IMR-90 (cell line): ENCODE data around the gene TREM1. TPM values are rescaled to one million over a fixed set of nuclear protein-coding genes. Genes with fewer than 3 reads are reported as not detected.

Experiments used
- ATAC-seq: fragments of 200-7000 bp; cut with Tn5 transposase; 2 replicates; pipeline ENCODE4 v1.9.1; 2020; ENCODE audit warnings: low read depth, mild to moderate bottlenecking, moderate library complexity
- BruUV-seq: library from RNA; stranded (reverse); fragments of 400-500 nt; replicated peaks from 2 replicates; lab custom pipeline; 2021; lab: Mats Ljungman, UMichigan
- CTCF ChIA-PET: fragments of 300-600 bp; formaldehyde crosslinking; extraction: SDS; loops from one replicate; lab custom pipeline; 2021; ENCODE audit warnings: antibody characterized with exemption; lab: Yijun Ruan, JAX
- POLR2A ChIA-PET: fragments of 300-600 bp; sonication (Branson Sonifier 250); formaldehyde crosslinking; loops from one replicate; lab custom pipeline; 2022; ENCODE audit warnings: antibody characterized with exemption; ENCODE audit not compliant: unreplicated experiment; lab: Charles Lee
- DNase-seq: peaks from one replicate; pipeline ENCODE4 v3.0.0; 2013
- H2AFZ ChIP-seq: replicated peaks from 2 replicates; pipeline ENCODE3; 2013; ENCODE audit warnings: low read length, mild to moderate bottlenecking; ENCODE audit not compliant: poor library complexity
- H2AK5ac ChIP-seq: 2 replicates; pipeline ENCODE4 v1.6.1; 2013; ENCODE audit warnings: low read depth, low read length, inconsistent platforms
- H2AK9ac ChIP-seq: replicated peaks from 2 replicates; pipeline ENCODE3; 2013; ENCODE audit warnings: mild to moderate bottlenecking, low read depth, low read length, moderate library complexity; ENCODE audit not compliant: poor library complexity
- H2BK120ac ChIP-seq: 2 replicates; pipeline ENCODE4 v1.6.1; 2013; ENCODE audit warnings: low read depth, low read length, inconsistent platforms
- H2BK15ac ChIP-seq: 3 replicates; pipeline ENCODE4 v1.6.1; 2013; ENCODE audit warnings: low read depth, low read length, inconsistent platforms
- H2BK20ac ChIP-seq: 2 replicates; pipeline ENCODE4 v1.6.1; 2013; ENCODE audit warnings: low read depth, mild to moderate bottlenecking, inconsistent platforms, low read length, moderate library complexity
- H2BK5ac ChIP-seq: 2 replicates; pipeline ENCODE4 v1.6.1; 2013; ENCODE audit warnings: mild to moderate bottlenecking, low read depth, low read length, inconsistent platforms; ENCODE audit not compliant: poor library complexity, severe bottlenecking
- H3K14ac ChIP-seq: replicated peaks from 2 replicates; pipeline ENCODE4 v1.6.1; 2013; ENCODE audit warnings: low read depth, low read length, inconsistent platforms
- H3K18ac ChIP-seq: 2 replicates; pipeline ENCODE4 v1.6.1; 2013; ENCODE audit warnings: low read depth, low read length, control low read depth
- H3K23ac ChIP-seq: 2 replicates; pipeline ENCODE4 v1.6.1; 2013; ENCODE audit warnings: low read depth, low read length, inconsistent platforms
- H3K27ac ChIP-seq: 2 replicates; pipeline ENCODE4 v1.5.1; 2013; ENCODE audit warnings: mild to moderate bottlenecking, control low read depth, low read length; ENCODE audit not compliant: insufficient read depth
- H3K27me3 ChIP-seq: 2 replicates; pipeline ENCODE4 v1.6.1; 2013; ENCODE audit warnings: low read length; ENCODE audit not compliant: control insufficient read depth, insufficient read depth
- H3K36me3 ChIP-seq: 2 replicates; pipeline ENCODE4 v1.6.1; 2013; ENCODE audit warnings: low read length, mixed read lengths; ENCODE audit not compliant: control insufficient read depth, insufficient read depth
- H3K4ac ChIP-seq: 2 replicates; pipeline ENCODE4 v1.6.1; 2013; ENCODE audit warnings: low read depth, low read length, inconsistent platforms
- H3K4me1 ChIP-seq: 2 replicates; pipeline ENCODE4 v1.6.1; 2013; ENCODE audit warnings: low read length, mixed read lengths; ENCODE audit not compliant: control insufficient read depth, insufficient read depth
- H3K4me2 ChIP-seq: 2 replicates; pipeline ENCODE4 v1.6.1; 2013; ENCODE audit warnings: low read depth, mild to moderate bottlenecking, control low read depth, low read length, moderate library complexity
- H3K4me3 ChIP-seq: 2 replicates; pipeline ENCODE4 v1.5.1; 2013; ENCODE audit warnings: low read depth, mild to moderate bottlenecking, control low read depth, low read length, moderate library complexity; ENCODE audit not compliant: insufficient read depth
- H3K56ac ChIP-seq: 2 replicates; pipeline ENCODE4 v1.6.1; 2013; ENCODE audit warnings: low read length, inconsistent platforms; ENCODE audit not compliant: insufficient read depth; ENCODE audit errors: extremely low read depth
- H3K79me1 ChIP-seq, 2 experiments: 2 replicates each; pipeline ENCODE4 v1.6.1; 2013; ENCODE audit warnings: low read length in 2 of 2, inconsistent platforms in 1 of 2, low read depth in 1 of 2
- H3K9ac ChIP-seq: 2 replicates; pipeline ENCODE4 v1.6.1; 2013; ENCODE audit warnings: low read depth, low read length, control low read depth
- H3K9me1 ChIP-seq: 2 replicates; pipeline ENCODE4 v1.6.1; 2013; ENCODE audit warnings: low read length, inconsistent platforms; ENCODE audit not compliant: insufficient read depth
- H3K9me3 ChIP-seq: 2 replicates; pipeline ENCODE4 v1.6.1; 2013; ENCODE audit warnings: low read length; ENCODE audit not compliant: control insufficient read depth, insufficient read depth
- H4K20me1 ChIP-seq: 2 replicates; pipeline ENCODE4 v1.6.1; 2013; ENCODE audit warnings: low read length, inconsistent platforms; ENCODE audit not compliant: insufficient read depth
- H4K5ac ChIP-seq: 2 replicates; pipeline ENCODE4 v1.6.1; 2013; ENCODE audit warnings: mild to moderate bottlenecking, low read depth, low read length, control low read depth
- H4K8ac ChIP-seq, 2 experiments: 2 replicates each; pipeline ENCODE4 v1.6.1; 2013; ENCODE audit warnings: low read depth in 2 of 2, low read length in 2 of 2, control low read depth in 1 of 2, inconsistent platforms in 1 of 2
- H4K91ac ChIP-seq: 2 replicates; pipeline ENCODE4 v1.6.1; 2013; ENCODE audit warnings: low read depth, low read length, inconsistent platforms; ENCODE audit not compliant: insufficient read depth
- BHLHE40 ChIP-seq: fragments of 150-350 bp; IDR thresholded peaks from 2 replicates; pipeline ENCODE4 v1.6.1; 2016; ENCODE audit warnings: mild to moderate bottlenecking, low read depth, low read length
- FOS ChIP-seq: fragments of 150-350 bp; IDR thresholded peaks from 2 replicates; pipeline ENCODE4 v1.6.1; 2016; ENCODE audit warnings: low read depth, low read length
- MAFK ChIP-seq: IDR thresholded peaks from 2 replicates; pipeline ENCODE4 v1.6.1; 2012; ENCODE audit warnings: low read depth, low read length, improper control_type of control experiment
- MAZ ChIP-seq: IDR thresholded peaks from 2 replicates; pipeline ENCODE4 v1.6.1; 2012; ENCODE audit warnings: low read depth, mild to moderate bottlenecking, low read length, improper control_type of control experiment, moderate library complexity, borderline replicate concordance
- MXI1 ChIP-seq: IDR thresholded peaks from 2 replicates; pipeline ENCODE4 v1.6.1; 2012; ENCODE audit warnings: low read depth, mild to moderate bottlenecking, low read length, moderate library complexity, borderline replicate concordance
- NFE2L2 ChIP-seq: fragments of 150-350 bp; IDR thresholded peaks from 2 replicates; pipeline ENCODE4 v1.6.1; 2016; ENCODE audit warnings: low read depth, mild to moderate bottlenecking, low read length
- RAD21 ChIP-seq: IDR thresholded peaks from 2 replicates; pipeline ENCODE4 v1.6.1; 2012; ENCODE audit warnings: low read length, improper control_type of control experiment
- RCOR1 ChIP-seq: IDR thresholded peaks from 2 replicates; pipeline ENCODE4 v1.6.1; 2012; ENCODE audit warnings: mild to moderate bottlenecking, low read length, improper control_type of control experiment; ENCODE audit not compliant: insufficient replicate concordance
- RFX5 ChIP-seq: IDR thresholded peaks from 2 replicates; pipeline ENCODE4 v1.8.0; 2012; ENCODE audit warnings: low read depth, mild to moderate bottlenecking, low read length, moderate library complexity
- SMC3 ChIP-seq: fragments of 150-350 bp; IDR thresholded peaks from 2 replicates; pipeline ENCODE4 v1.6.1; 2016; ENCODE audit warnings: low read depth, mild to moderate bottlenecking, antibody characterized with exemption, low read length, moderate library complexity
- WGBS, 2 experiments: methylation state at CpG; one replicate each; pipeline versions ENCODE4 v1.1.5 to v1.1.7; 2013; ENCODE audit warnings: missing lambda C conversion rate in 2 of 2; ENCODE audit not compliant: insufficient read length in 1 of 2; ENCODE audit errors: extremely low coverage in 2 of 2; 5-methylcytosine and 5-hydroxymethylcytosine counted together
- dilution Hi-C: fragments of 300-500 bp; cut with HindIII; formaldehyde crosslinking; loops from one replicate; pipeline ENCODE4 v1.14.3; 2018; ENCODE audit warnings: low sequenced_read_pairs; ENCODE audit not compliant: unreplicated experiment
- in situ Hi-C: fragments of 300-500 bp; cut with MboI; formaldehyde crosslinking; loops from 3 replicates; pipeline ENCODE4 v1.14.3; 2019; ENCODE audit warnings: low sequenced_read_pairs, inconsistent platforms, mixed read lengths
- intact Hi-C: fragments of 100-400 bp; cut with micrococcal nuclease; formaldehyde crosslinking; loops from 2 replicates; pipeline ENCODE4 v1.10.0; 2022
- polyA plus RNA-seq, 3 experiments: library from polyadenylated mRNA; depleted of rRNA; stranded (reverse); fragments of >200 nt; gene quantifications; 2 replicates each; pipeline ENCODE4 v1.2.3, GENCODE V29; 2012; ENCODE audit warnings: low replicate concordance in 1 of 3
- total RNA-seq: library from RNA; depleted of rRNA; stranded (reverse); fragments of >200 nt; gene quantifications from 2 replicates; pipeline ENCODE4 v1.2.3, GENCODE V29; 2012
- TF ChIP-seq, protein P1 (sequence below): fragments of 150-350 bp; IDR thresholded peaks from 2 replicates; pipeline ENCODE4 v1.6.1; 2016; ENCODE audit warnings: low read depth, mild to moderate bottlenecking, low read length, moderate library complexity, borderline replicate concordance
- TF ChIP-seq, protein P2 (sequence below): conservative IDR thresholded peaks from 2 replicates; pipeline ENCODE4 v1.5.1; 2012; ENCODE audit warnings: mild to moderate bottlenecking, low read depth, low read length, improper control_type of control experiment
- TF ChIP-seq, protein P3 (sequence below): fragments of 150-350 bp; IDR thresholded peaks from 2 replicates; pipeline ENCODE4 v1.6.1; 2017; ENCODE audit warnings: mild to moderate bottlenecking, antibody characterized with exemption, low read length, low read depth

Gene TREM1
- total and polyA plus RNA-seq, 2 of the 4 experiments (the other 2 are of a cell fraction): not detected

DNA sequence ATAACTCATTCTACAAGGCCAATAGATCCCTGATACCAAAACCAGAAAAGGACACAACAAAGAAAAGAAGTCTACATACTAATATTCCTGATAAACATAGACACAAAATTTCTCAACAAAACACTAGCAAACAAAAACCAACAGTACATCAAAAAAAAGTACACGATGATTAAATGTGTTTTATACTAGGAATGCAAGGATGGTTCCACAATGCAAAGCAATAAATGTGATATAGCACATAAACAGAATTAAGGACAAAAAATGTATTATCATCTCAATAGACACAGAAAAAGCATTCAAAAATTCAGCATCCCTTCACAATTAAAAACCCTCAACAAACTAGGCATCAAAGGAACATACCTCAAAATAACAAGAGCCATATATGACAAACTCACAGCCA lies 23.2 kb downstream of the TREM1 start:
- no peak overlapping the region for H3K14ac ChIP-seq
- CTCF ChIA-PET: no interaction called here
- no peak overlapping the region for H2BK5ac ChIP-seq
- no CpG with 5 or more reads among the region's 1 CpG for WGBS, 2 experiments
- H3K9me1 ChIP-seq: no peaks in the 10 kb centered on the region
- no peaks in the 10 kb centered on the region for H3K27me3 ChIP-seq
- no peaks in the 10 kb centered on the region for H3K9me3 ChIP-seq
- dilution Hi-C loops (no loop called here), in situ Hi-C loops (no loop called here), intact Hi-C loops (no loop called here)
- POLR2A ChIA-PET: no interaction called here
- no peak overlapping the region for H3K23ac ChIP-seq
- H3K27ac ChIP-seq: no peak overlapping the region
- H3K79me1 ChIP-seq: no peaks in the 10 kb centered on the region
- no peak overlapping the region for H2AK9ac ChIP-seq
- no peak overlapping the region for H4K8ac ChIP-seq
- no peak overlapping the region for H4K91ac ChIP-seq
- no peak overlapping the region for H4K5ac ChIP-seq
- ATAC-seq (no peak), DNase-seq (no peak)
- no TSS peak for BruUV-seq
- H3K4me1 ChIP-seq: no peaks in the 10 kb centered on the region
- no peak overlapping the region for H3K56ac ChIP-seq
- no peak overlapping the region for H2BK15ac ChIP-seq
- H3K4me2 ChIP-seq: no peak overlapping the region
- no peaks in the 10 kb centered on the region for H4K20me1 ChIP-seq
- H3K9ac ChIP-seq: no peak overlapping the region
- H3K18ac ChIP-seq: no peak overlapping the region
- H2AFZ ChIP-seq: no peak overlapping the region
- H2BK120ac ChIP-seq: no peak overlapping the region
- TF ChIP-seq RAD21 (no peak), MXI1 (no peak), MAZ (no peak), MAFK (no peak), RCOR1 (no peak), RFX5 (no peak), SMC3 (no peak), NFE2L2 (no peak), BHLHE40 (no peak), FOS (no peak)
- TF ChIP-seq, protein P1, sequence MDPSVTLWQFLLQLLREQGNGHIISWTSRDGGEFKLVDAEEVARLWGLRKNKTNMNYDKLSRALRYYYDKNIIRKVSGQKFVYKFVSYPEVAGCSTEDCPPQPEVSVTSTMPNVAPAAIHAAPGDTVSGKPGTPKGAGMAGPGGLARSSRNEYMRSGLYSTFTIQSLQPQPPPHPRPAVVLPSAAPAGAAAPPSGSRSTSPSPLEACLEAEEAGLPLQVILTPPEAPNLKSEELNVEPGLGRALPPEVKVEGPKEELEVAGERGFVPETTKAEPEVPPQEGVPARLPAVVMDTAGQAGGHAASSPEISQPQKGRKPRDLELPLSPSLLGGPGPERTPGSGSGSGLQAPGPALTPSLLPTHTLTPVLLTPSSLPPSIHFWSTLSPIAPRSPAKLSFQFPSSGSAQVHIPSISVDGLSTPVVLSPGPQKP: no peak
- TF ChIP-seq, protein P2, sequence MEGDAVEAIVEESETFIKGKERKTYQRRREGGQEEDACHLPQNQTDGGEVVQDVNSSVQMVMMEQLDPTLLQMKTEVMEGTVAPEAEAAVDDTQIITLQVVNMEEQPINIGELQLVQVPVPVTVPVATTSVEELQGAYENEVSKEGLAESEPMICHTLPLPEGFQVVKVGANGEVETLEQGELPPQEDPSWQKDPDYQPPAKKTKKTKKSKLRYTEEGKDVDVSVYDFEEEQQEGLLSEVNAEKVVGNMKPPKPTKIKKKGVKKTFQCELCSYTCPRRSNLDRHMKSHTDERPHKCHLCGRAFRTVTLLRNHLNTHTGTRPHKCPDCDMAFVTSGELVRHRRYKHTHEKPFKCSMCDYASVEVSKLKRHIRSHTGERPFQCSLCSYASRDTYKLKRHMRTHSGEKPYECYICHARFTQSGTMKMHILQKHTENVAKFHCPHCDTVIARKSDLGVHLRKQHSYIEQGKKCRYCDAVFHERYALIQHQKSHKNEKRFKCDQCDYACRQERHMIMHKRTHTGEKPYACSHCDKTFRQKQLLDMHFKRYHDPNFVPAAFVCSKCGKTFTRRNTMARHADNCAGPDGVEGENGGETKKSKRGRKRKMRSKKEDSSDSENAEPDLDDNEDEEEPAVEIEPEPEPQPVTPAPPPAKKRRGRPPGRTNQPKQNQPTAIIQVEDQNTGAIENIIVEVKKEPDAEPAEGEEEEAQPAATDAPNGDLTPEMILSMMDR: no peak
- TF ChIP-seq, protein P3, sequence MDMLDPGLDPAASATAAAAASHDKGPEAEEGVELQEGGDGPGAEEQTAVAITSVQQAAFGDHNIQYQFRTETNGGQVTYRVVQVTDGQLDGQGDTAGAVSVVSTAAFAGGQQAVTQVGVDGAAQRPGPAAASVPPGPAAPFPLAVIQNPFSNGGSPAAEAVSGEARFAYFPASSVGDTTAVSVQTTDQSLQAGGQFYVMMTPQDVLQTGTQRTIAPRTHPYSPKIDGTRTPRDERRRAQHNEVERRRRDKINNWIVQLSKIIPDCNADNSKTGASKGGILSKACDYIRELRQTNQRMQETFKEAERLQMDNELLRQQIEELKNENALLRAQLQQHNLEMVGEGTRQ: no peak
- H2BK20ac ChIP-seq: no peak overlapping the region
- no peak overlapping the region for H3K4ac ChIP-seq
- H3K4me3 ChIP-seq: no peak overlapping the region
- no peak overlapping the region for H2AK5ac ChIP-seq
- H3K36me3 ChIP-seq: no peaks in the 10 kb centered on the region
